Left hindlimb (tissue), 1 donor: ENCODE results near the gene DENND1A.

ENCODE experiments used
- DNase-seq: peaks from one replicate; pipeline ENCODE4 v3.0.0-alpha.2; 2018

DENND1A gene

GRCh38 chr9:123361731-123362510 is 568.0 kb downstream of the DENND1A start:
- no peak for DNase-seq

- DNase-seq = no peak
These were observed 568.7 kb downstream of the DENND1A start for GRCh38 chr9:123361086-123361730.

GRCh38 chr9:123360161-123361085 is 569.5 kb downstream of the DENND1A start:
- DNase-seq = no peak

- DNase-seq = no peak
These were observed 570.4 kb downstream of the DENND1A start for GRCh38 chr9:123359546-123359945.

- DNase-seq = no peak
These were observed 570.8 kb downstream of the DENND1A start for GRCh38 chr9:123359106-123359505.

GRCh38 chr9:123358181-123358905 is 571.6 kb downstream of the DENND1A start:
- no peak for DNase-seq

GRCh38 chr9:123357743-123358059 is 572.2 kb downstream of the DENND1A start:
- DNase-seq = no peak

- DNase-seq = no peak
These were observed 572.8 kb downstream of the DENND1A start for GRCh38 chr9:123356851-123357742.

GRCh38 chr9:123355761-123356431 is 574.0 kb downstream of the DENND1A start, which contains the start of gene CRB2:
Gene CRB2, plus strand, starts transcription at chr9:123356197. Its CDS starts 64 bp downstream, at chr9:123356261.
- no peak for DNase-seq

GRCh38 chr9:123354806-123355508 is 575.0 kb downstream of the DENND1A start:
- DNase-seq = no peak

- DNase-seq = peak; percentile 71
These were observed 575.8 kb downstream of the DENND1A start for GRCh38 chr9:123353984-123354591.

GRCh38 chr9:123353041-123353440 is 576.9 kb downstream of the DENND1A start:
- DNase-seq = no peak

- no peak for DNase-seq
These were observed 579.2 kb downstream of the DENND1A start for GRCh38 chr9:123350590-123351310.

- peak; percentile 72 for DNase-seq
These were observed 580.0 kb downstream of the DENND1A start for GRCh38 chr9:123349691-123350480.

- DNase-seq = no peak
These were observed 580.9 kb downstream of the DENND1A start for GRCh38 chr9:123349033-123349432.

GRCh38 chr9:123348317-123348992 is 581.5 kb downstream of the DENND1A start:
- no peak for DNase-seq

- DNase-seq = no peak
These were observed 582.5 kb downstream of the DENND1A start for GRCh38 chr9:123347289-123348060.
